NK-92 treated with Interleukin-12 subunit alpha and Interleukin-12 subunit beta, amount 100 ng/mL, for 24 hours (cell line): ENCODE data around the gene POGLUT3.

Source experiments
- DNase-seq: peaks from one replicate; lab custom pipeline; 2025; lab: John Stamatoyannopoulos, UW

POGLUT3 gene

GRCh38 chr11:108500721-108501120, 2.5 kb upstream of the POGLUT3 start:
- DNase-seq = no peak

GRCh38 chr11:108500169-108500568, 2.0 kb upstream of the POGLUT3 start:
- DNase-seq = no peak

GRCh38 chr11:108498816-108499408, 728 bp upstream of the POGLUT3 start:
- no peak for DNase-seq

GRCh38 chr11:108497317-108498045, 703 bp downstream of the POGLUT3 start:
- no peak for DNase-seq

- no peak for DNase-seq
Observed at GRCh38 chr11:108496643-108497256, 1.4 kb downstream of the POGLUT3 start.

- no peak for DNase-seq
Observed at GRCh38 chr11:108495326-108495725, 2.9 kb downstream of the POGLUT3 start.

- DNase-seq = no peak
Observed at GRCh38 chr11:108494182-108494581, 4.0 kb downstream of the POGLUT3 start.

GRCh38 chr11:108491936-108492335, 6.2 kb downstream of the POGLUT3 start:
- DNase-seq = no peak

GRCh38 chr11:108486828-108487227, 11.4 kb downstream of the POGLUT3 start:
- no peak for DNase-seq

- DNase-seq = no peak
Observed at GRCh38 chr11:108486331-108486730, 11.9 kb downstream of the POGLUT3 start.

- DNase-seq = no peak
Observed at GRCh38 chr11:108483163-108483562, 15.0 kb downstream of the POGLUT3 start.

GRCh38 chr11:108474664-108475463, 23.3 kb downstream of the POGLUT3 start:
- DNase-seq = no peak

- DNase-seq = no peak
Observed at GRCh38 chr11:108472681-108473080, 25.5 kb downstream of the POGLUT3 start.

- no peak for DNase-seq
Observed at GRCh38 chr11:108468478-108468864, 29.7 kb downstream of the POGLUT3 start.

- peak; percentile 73 for DNase-seq
Observed at GRCh38 chr11:108467091-108467823, 30.9 kb downstream of the POGLUT3 start, which contains the start of gene C11orf65. Gene C11orf65 (minus strand): TSS chr11:108467529. CDS start chr11:108461559, 5,970 bp downstream.

GRCh38 chr11:108466405-108466804, 31.8 kb downstream of the POGLUT3 start:
- DNase-seq = no peak

GRCh38 chr11:108453207-108453835, 44.9 kb downstream of the POGLUT3 start:
- DNase-seq = no peak
